Hepatocyte (in vitro differentiated cells): ENCODE data around the gene TFEB.

Experiments
- CTCF ChIP-seq: fragments of 200-600 bp; sonication (generic); IDR thresholded peaks from 2 replicates; pipeline ENCODE4 v1.5.1; 2016; ENCODE audit warnings: antibody characterized with exemption, mild to moderate bottlenecking; ENCODE audit not compliant: poor library complexity
- EZH2 ChIP-seq: fragments of 200-600 bp; sonication (generic); IDR thresholded peaks from 2 replicates; pipeline ENCODE4 v1.6.1; 2016; ENCODE audit warnings: antibody characterized with exemption, mild to moderate bottlenecking, borderline replicate concordance

- TF ChIP-seq CTCF, result no peak
- no peak for TF ChIP-seq EZH2
These were observed 40.4 kb downstream of the TFEB start for GRCh38 chr6:41694815-41695526.
